Measurements from ENCODE around the gene QPRT. TPM values are rescaled to one million over a fixed set of nuclear protein-coding genes. Genes with fewer than 3 reads are reported as not detected.
"Not testable (repeated sequence)": the region's sequence is repeated elsewhere in the genome, so short reads cannot be mapped to it uniquely, and the experiment has no call there.

QPRT gene
- total RNA-seq, 5 donors from 2014 or later (not counting 1 experiment from before 2014, with no cell fraction given) = 1.4 to 2.5 (median 2.1) TPM

DNA sequence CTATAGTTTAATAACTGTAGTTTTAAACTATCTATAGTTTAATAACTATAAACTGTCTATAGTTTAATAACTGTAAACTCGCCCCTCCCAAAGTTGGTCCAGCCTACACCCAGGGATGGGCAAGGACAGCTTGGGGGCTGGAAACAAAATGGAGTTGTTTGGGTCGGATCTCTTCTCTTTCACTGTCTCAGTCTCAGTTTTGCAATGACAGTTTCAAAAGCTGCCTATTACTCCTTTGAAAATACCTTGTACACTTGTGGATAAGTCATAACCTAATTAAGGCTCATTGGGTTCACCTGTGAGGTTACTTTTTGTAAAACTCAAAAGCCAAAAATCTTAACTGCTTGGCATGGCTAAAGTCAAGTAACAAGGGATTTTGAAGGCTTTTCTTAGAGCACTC, 35.4 kb downstream of the QPRT start:
- ChIA-PET CTCF (interaction anchor here in 1 of 2 donors (1.6 kb wide), 1 partner anchor 12 kb away, joined by 8 read pairs; no protein-coding TSS in a partner anchor), POLR2A (interaction anchor here in 1 of 2 donors (0.5 to 0.6 kb wide), 2 partner anchors 18 to 20 kb away, joined by 4 to 7 read pairs; no protein-coding TSS in a partner anchor)
- peaks cover 12 to 13% (median 12%) of the 10 kb centered on the region in 3 donors for H3K4me1 Mint-ChIP-seq
- no CpG with 5 or more reads among the region's 2 CpGs for WGBS (ENCODE audit: insufficient coverage)
- no peaks in the 10 kb centered on the region for H3K36me3 Mint-ChIP-seq
- H3K27ac Mint-ChIP-seq = no peak overlapping the region
- no peak overlapping the region for H3K27ac ChIP-seq (ENCODE audit: low read length)
- no peak overlapping the region for H3K4me3 ChIP-seq (ENCODE audit: control insufficient read depth in 1 of 2, extremely low read depth in 1 of 2, low read length in 1 of 2)
- H3K4me3 Mint-ChIP-seq = no peak overlapping the region
- no peaks in the 10 kb centered on the region for H3K9me3 ChIP-seq
- H3K27me3 Mint-ChIP-seq = no peaks in the 10 kb centered on the region
- no peaks in the 10 kb centered on the region for H3K36me3 ChIP-seq (ENCODE audit: control insufficient read depth in 2 of 2, extremely low read depth in 1 of 2, insufficient read depth in 1 of 2, low read length in 1 of 2)
- DNase-seq = no peak
- no peaks in the 10 kb centered on the region for H3K27me3 ChIP-seq (replicated peaks in 1 of 2; ENCODE audit: control insufficient read depth in 2 of 2, extremely low read depth in 1 of 2, insufficient read depth in 2 of 2, low read length in 1 of 2)
- H3K4me1 ChIP-seq (ENCODE audit: control insufficient read depth in 1 of 2, extremely low read depth in 1 of 2, insufficient read depth in 2 of 2, low read length in 2 of 2) = peaks cover 2 to 7% of the 10 kb centered on the region in 2 experiments
- H3K9me3 Mint-ChIP-seq = no peaks in the 10 kb centered on the region
- ATAC-seq (replicated peaks in 1 of 4) = no peak

DNA sequence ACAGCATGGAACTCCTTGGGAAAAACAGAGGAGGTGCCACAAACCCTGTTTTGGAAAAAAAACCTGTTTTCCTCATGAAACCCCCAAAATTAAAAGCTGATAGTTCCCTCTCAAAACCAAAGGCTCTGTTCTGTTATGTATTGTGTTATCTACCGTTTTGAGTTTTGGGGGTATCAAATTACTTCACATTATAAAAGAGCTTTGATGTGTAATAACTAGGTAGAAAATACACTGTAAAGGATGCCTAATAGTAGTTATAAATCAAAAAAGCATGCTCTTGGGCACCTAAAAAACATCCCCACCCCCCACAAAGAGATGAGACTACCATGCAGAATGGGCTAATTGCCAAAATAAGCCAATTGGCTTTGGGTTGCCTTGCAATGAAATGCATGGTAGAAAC, 36.0 kb downstream of the QPRT start:
- peaks cover 8 to 9% (median 8%) of the 10 kb centered on the region in 3 donors for H3K4me1 Mint-ChIP-seq
- no peak overlapping the region for H3K4me3 Mint-ChIP-seq
- Histone ChIP-seq H3K27ac (ENCODE audit: low read length) (no peak overlapping the region), H3K9me3 (no peaks in the 10 kb centered on the region), H3K4me3 (ENCODE audit: control insufficient read depth in 1 of 2, extremely low read depth in 1 of 2, low read length in 1 of 2) (no peak overlapping the region), H3K27me3 (replicated peaks in 1 of 2; ENCODE audit: control insufficient read depth in 2 of 2, extremely low read depth in 1 of 2, insufficient read depth in 2 of 2, low read length in 1 of 2) (no peaks in the 10 kb centered on the region), H3K36me3 (ENCODE audit: control insufficient read depth in 2 of 2, extremely low read depth in 1 of 2, insufficient read depth in 1 of 2, low read length in 1 of 2) (no peaks in the 10 kb centered on the region), H3K4me1 (ENCODE audit: control insufficient read depth in 1 of 2, extremely low read depth in 1 of 2, insufficient read depth in 2 of 2, low read length in 2 of 2) (peaks cover 2 to 6% of the 10 kb centered on the region in 2 experiments)
- ATAC-seq (replicated peaks in 1 of 4) (no peak), DNase-seq (no peak)
- no peaks in the 10 kb centered on the region for H3K27me3 Mint-ChIP-seq
- ChIA-PET CTCF (interaction anchor here in 1 of 2 donors (0.7 to 1.6 kb wide), 3 partner anchors 9 to 134 kb away, joined by 3 to 8 read pairs (median 6); no protein-coding TSS in a partner anchor), POLR2A (interaction anchor here (0.5 to 0.7 kb wide), 5 partner anchors 19 to 247 kb away, joined by 4 to 8 read pairs (median 5); partner anchors contain the start of gene TMEM219 (in 1 of the 2))
- H3K36me3 Mint-ChIP-seq = no peaks in the 10 kb centered on the region
- H3K27ac Mint-ChIP-seq = no peak overlapping the region
- H3K9me3 Mint-ChIP-seq = no peaks in the 10 kb centered on the region
- no CpG with 5 or more reads among the region's 1 CpG for WGBS (ENCODE audit: insufficient coverage)

DNA sequence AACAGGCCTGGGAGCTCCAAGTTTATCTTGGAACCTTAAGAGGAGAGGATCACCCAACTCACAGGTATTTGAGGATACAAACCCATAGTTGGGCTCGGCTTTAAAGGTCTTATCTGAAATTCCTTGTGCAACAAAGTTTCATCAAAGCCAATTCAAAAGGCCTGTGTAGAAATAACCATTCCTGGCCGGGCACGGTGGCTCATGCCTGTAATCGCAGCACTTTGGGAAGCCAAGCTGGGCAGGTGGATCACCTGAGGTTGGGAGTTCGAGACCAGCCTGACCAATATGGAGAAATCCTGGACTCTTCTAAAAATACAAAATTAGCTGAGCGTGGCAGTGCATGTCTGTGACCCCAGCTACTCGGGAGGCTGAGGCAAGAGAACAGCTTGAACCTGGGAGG, 38.1 kb downstream of the QPRT start:
- ChIA-PET CTCF (interaction anchor here in 1 of 2 donors (0.7 kb wide), 1 partner anchor 80 kb away, joined by 3 read pairs; no protein-coding TSS in a partner anchor), POLR2A (no interaction called here)
- Mint-ChIP-seq H3K27ac (no peak overlapping the region), H3K36me3 (no peaks in the 10 kb centered on the region), H3K9me3 (no peaks in the 10 kb centered on the region), H3K27me3 (no peaks in the 10 kb centered on the region), H3K4me1 (peaks cover 9 to 10% (median 9%) of the 10 kb centered on the region in 3 donors), H3K4me3 (no peak overlapping the region)
- DNase-seq (no peak), ATAC-seq (replicated peaks in 1 of 4) (no peak)
- H3K4me3 ChIP-seq (ENCODE audit: control insufficient read depth in 1 of 2, extremely low read depth in 1 of 2, low read length in 1 of 2) = no peak overlapping the region
- 95% methylated on average over 6 of the region's 7 CpGs for WGBS (ENCODE audit: insufficient coverage)
- H3K36me3 ChIP-seq (ENCODE audit: control insufficient read depth in 2 of 2, extremely low read depth in 1 of 2, insufficient read depth in 1 of 2, low read length in 1 of 2) = no peaks in the 10 kb centered on the region
- no peak overlapping the region for H3K27ac ChIP-seq (ENCODE audit: low read length)
- H3K9me3 ChIP-seq = no peaks in the 10 kb centered on the region
- H3K4me1 ChIP-seq (ENCODE audit: control insufficient read depth in 1 of 2, extremely low read depth in 1 of 2, insufficient read depth in 2 of 2, low read length in 2 of 2) = peaks cover 0 to 8% of the 10 kb centered on the region in 2 experiments
- H3K27me3 ChIP-seq (replicated peaks in 1 of 2; ENCODE audit: control insufficient read depth in 2 of 2, extremely low read depth in 1 of 2, insufficient read depth in 2 of 2, low read length in 1 of 2) = no peaks in the 10 kb centered on the region

DNA sequence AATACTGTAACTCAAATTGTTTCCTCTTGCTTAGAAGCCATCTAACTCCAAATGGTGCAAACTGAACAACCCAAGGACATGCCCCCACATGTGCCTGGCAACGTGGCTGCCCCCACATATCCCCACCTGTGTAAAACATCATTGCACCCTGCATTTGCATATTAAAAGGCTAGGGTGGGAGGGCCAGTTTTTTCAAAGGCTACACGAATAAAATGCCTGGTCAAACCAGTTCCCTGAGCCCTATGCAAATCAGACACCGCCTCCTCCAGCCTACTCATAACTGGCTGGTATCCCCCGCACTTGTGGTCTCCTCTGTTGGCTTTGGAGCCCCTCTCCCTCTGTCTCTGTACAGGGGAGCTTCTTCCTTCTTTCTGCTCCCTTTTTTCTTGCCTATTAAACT, 40.1 kb downstream of the QPRT start:
- Histone ChIP-seq H3K27ac (ENCODE audit: low read length) (no peak overlapping the region), H3K4me3 (ENCODE audit: control insufficient read depth in 1 of 2, extremely low read depth in 1 of 2, low read length in 1 of 2) (no peak overlapping the region), H3K36me3 (ENCODE audit: control insufficient read depth in 2 of 2, extremely low read depth in 1 of 2, insufficient read depth in 1 of 2, low read length in 1 of 2) (no peaks in the 10 kb centered on the region), H3K9me3 (no peaks in the 10 kb centered on the region), H3K27me3 (replicated peaks in 1 of 2; ENCODE audit: control insufficient read depth in 2 of 2, extremely low read depth in 1 of 2, insufficient read depth in 2 of 2, low read length in 1 of 2) (no peaks in the 10 kb centered on the region), H3K4me1 (ENCODE audit: control insufficient read depth in 1 of 2, extremely low read depth in 1 of 2, insufficient read depth in 2 of 2, low read length in 2 of 2) (peaks cover 0 to 8% of the 10 kb centered on the region in 2 experiments)
- Mint-ChIP-seq H3K4me1 (peaks cover 10 to 14% (median 12%) of the 10 kb centered on the region in 3 donors), H3K9me3 (no peaks in the 10 kb centered on the region), H3K27ac (peak overlapping the region in 1 of 2 donors; percentile 19), H3K27me3 (no peaks in the 10 kb centered on the region), H3K36me3 (no peaks in the 10 kb centered on the region), H3K4me3 (no peak overlapping the region)
- ChIA-PET CTCF (interaction anchor here (0.5 to 0.6 kb wide), 2 partner anchors 18 to 19 kb away, joined by 4 to 6 read pairs; no protein-coding TSS in a partner anchor), POLR2A (no interaction called here)
- ATAC-seq (replicated peaks in 1 of 4) = no peak
- 0% methylated on average over 1 of the region's 4 CpGs for WGBS (ENCODE audit: insufficient coverage)
- no peak for DNase-seq

DNA sequence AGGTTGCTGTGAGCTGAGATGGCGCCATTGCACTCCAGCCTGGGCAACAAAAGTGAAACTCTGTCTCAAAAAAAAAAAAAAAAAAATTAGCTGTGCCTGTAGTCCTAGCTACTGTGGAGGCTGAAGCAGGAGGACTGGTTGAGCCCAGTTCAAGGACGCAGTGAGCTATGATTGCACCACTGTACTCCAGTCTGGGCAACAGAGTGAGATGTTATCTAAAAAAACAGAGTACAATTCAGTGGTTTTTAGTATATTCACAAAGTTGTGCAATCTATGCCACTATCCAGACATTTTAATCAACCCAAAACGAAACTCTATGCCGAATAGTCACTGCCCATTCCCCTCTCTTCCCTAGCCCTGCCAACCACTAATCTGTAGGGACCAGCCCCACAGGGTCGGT, 41.7 kb downstream of the QPRT start:
- Mint-ChIP-seq H3K27me3 (no peaks in the 10 kb centered on the region), H3K27ac (no peak overlapping the region), H3K4me3 (no peak overlapping the region), H3K4me1 (peaks cover 18 to 21% (median 18%) of the 10 kb centered on the region in 3 donors), H3K9me3 (no peaks in the 10 kb centered on the region), H3K36me3 (no peaks in the 10 kb centered on the region)
- ChIA-PET POLR2A (interaction anchor here (0.6 kb wide), 5 partner anchors 55 to 346 kb away, joined by 3 to 5 read pairs (median 3); no protein-coding TSS in a partner anchor), CTCF (interaction anchor here (0.5 to 1.7 kb wide), 6 partner anchors 11 to 29 kb away, joined by 3 to 11 read pairs (median 4); no protein-coding TSS in a partner anchor)
- no peaks in the 10 kb centered on the region for H3K27me3 ChIP-seq (replicated peaks in 1 of 2; ENCODE audit: control insufficient read depth in 2 of 2, extremely low read depth in 1 of 2, insufficient read depth in 2 of 2, low read length in 1 of 2)
- no peak overlapping the region for H3K4me3 ChIP-seq (ENCODE audit: control insufficient read depth in 1 of 2, extremely low read depth in 1 of 2, low read length in 1 of 2)
- H3K9me3 ChIP-seq = no peaks in the 10 kb centered on the region
- H3K27ac ChIP-seq (ENCODE audit: low read length) = no peak overlapping the region
- H3K36me3 ChIP-seq (ENCODE audit: control insufficient read depth in 2 of 2, extremely low read depth in 1 of 2, insufficient read depth in 1 of 2, low read length in 1 of 2) = no peaks in the 10 kb centered on the region
- no peak for ATAC-seq (replicated peaks in 1 of 4)
- WGBS (ENCODE audit: insufficient coverage) = 80% methylated on average over 1 of the region's 5 CpGs
- H3K4me1 ChIP-seq (ENCODE audit: control insufficient read depth in 1 of 2, extremely low read depth in 1 of 2, insufficient read depth in 2 of 2, low read length in 2 of 2) = peaks cover 0 to 8% of the 10 kb centered on the region in 2 experiments
- DNase-seq = no peak

DNA sequence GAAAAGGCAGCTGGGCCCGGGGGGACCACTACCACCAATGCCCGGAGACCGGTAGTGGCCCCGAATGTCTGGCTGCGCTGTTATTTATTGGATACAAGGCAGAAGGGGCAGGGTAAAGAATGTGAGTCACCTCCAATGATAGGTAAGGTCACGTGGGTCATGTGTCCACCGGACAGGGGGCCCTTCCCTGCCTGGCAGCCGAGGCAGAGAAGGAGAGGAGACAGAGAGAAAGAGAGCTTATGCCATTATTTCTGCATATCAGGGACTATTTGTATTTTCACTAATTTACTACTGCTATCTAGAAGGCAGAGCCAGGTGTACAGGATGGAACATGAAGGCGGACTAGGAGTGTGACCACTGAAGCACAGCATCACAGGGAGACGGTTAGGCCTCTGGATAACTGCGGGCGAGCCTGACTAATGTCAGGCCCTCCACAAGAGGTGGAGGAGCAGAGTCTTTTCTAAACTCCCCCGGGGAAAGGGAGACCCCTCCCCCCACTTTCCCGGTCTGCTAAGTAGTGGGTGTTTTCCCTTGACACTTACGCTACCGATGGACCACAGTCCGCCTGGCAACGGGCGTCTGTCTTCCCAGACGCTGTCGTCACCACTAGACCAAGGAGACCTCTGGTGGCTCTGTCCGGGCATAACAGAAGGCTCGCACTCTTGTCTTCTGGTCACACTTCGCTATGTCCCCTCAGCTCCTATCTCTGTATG, 42.3 kb downstream of the QPRT start:
- not testable (repeated sequence) for H3K27me3 ChIP-seq (replicated peaks in 1 of 2; ENCODE audit: control insufficient read depth in 2 of 2, extremely low read depth in 1 of 2, insufficient read depth in 2 of 2, low read length in 1 of 2); H3K27ac ChIP-seq (ENCODE audit: low read length); H3K4me3 Mint-ChIP-seq; H3K27me3 Mint-ChIP-seq; H3K36me3 Mint-ChIP-seq; H3K4me1 ChIP-seq (ENCODE audit: control insufficient read depth in 1 of 2, extremely low read depth in 1 of 2, insufficient read depth in 2 of 2, low read length in 2 of 2); H3K36me3 ChIP-seq (ENCODE audit: control insufficient read depth in 2 of 2, extremely low read depth in 1 of 2, insufficient read depth in 1 of 2, low read length in 1 of 2); H3K9me3 ChIP-seq; H3K9me3 Mint-ChIP-seq; H3K4me3 ChIP-seq (ENCODE audit: control insufficient read depth in 1 of 2, extremely low read depth in 1 of 2, low read length in 1 of 2)
- peak in 3 of 4 experiments; percentile 56 to 73 (median 61) for ATAC-seq (replicated peaks in 1 of 4)
- peak in 19 of 35 experiments; percentile 17 to 62 (median 36) for DNase-seq
- Mint-ChIP-seq H3K27ac (peak overlapping the region in 1 of 2 donors; percentile 41), H3K4me1 (peaks cover 18 to 21% (median 18%) of the 10 kb centered on the region in 3 donors)
- ChIA-PET CTCF (interaction anchor here (0.6 to 1.7 kb wide), 8 partner anchors 10 to 459 kb away, joined by 3 to 11 read pairs (median 4); no protein-coding TSS in a partner anchor), POLR2A (interaction anchor here (0.6 kb wide), 2 partner anchors 192 to 345 kb away, joined by 3 to 5 read pairs; no protein-coding TSS in a partner anchor)
- no CpG with 5 or more reads among the region's 24 CpGs for WGBS (ENCODE audit: insufficient coverage)

All from T-cell (primary cell).